ENCODE measurements around the gene F11R. TPM values are rescaled to one million over a fixed set of nuclear protein-coding genes. Genes with fewer than 3 reads are reported as not detected.
"Not testable (repeated sequence)": the region's sequence is repeated elsewhere in the genome, so short reads cannot be mapped to it uniquely, and the experiment has no call there.

F11R gene
- total RNA-seq, 1 experiment from 2014 or later, result 17.4 TPM

- no peak for DNase-seq (ENCODE audit: low read depth)
- in situ Hi-C loops (cut with HindIII; ENCODE audit: low pct_unique_long_range_greater_than_20kb, low sequenced_read_pairs), result no loop called here
These were observed 70.3 kb downstream of the F11R start for GRCh38 chr1:160950657-160951056.

GRCh38 chr1:160949881-160950280 lies 71.1 kb downstream of the F11R start:
- in situ Hi-C loops (cut with HindIII; ENCODE audit: low pct_unique_long_range_greater_than_20kb, low sequenced_read_pairs), result no loop called here
- no peak for DNase-seq (ENCODE audit: low read depth)

- peak; percentile 20 for DNase-seq (ENCODE audit: low read depth)
- in situ Hi-C loops (cut with HindIII; ENCODE audit: low pct_unique_long_range_greater_than_20kb, low sequenced_read_pairs), result not testable (repeated sequence)
These were observed 71.6 kb downstream of the F11R start for GRCh38 chr1:160949216-160949880.

- in situ Hi-C loops (cut with HindIII; ENCODE audit: low pct_unique_long_range_greater_than_20kb, low sequenced_read_pairs), result not testable (repeated sequence)
These were observed 73.7 kb downstream of the F11R start for GRCh38 chr1:160947174-160947759.

GRCh38 chr1:160945881-160946280 lies 75.1 kb downstream of the F11R start:
- in situ Hi-C loops (cut with HindIII; ENCODE audit: low pct_unique_long_range_greater_than_20kb, low sequenced_read_pairs); DNase-seq (ENCODE audit: low read depth): not testable (repeated sequence)

More at GRCh38 chr1:160947174-160947759, 73.7 kb downstream of the F11R start:
- not testable (repeated sequence) for DNase-seq (ENCODE audit: low read depth)

Other genes starting within 250 kb of the F11R start
- gene LY9, start 225.0 kb downstream of the F11R start, total RNA-seq (2014; rRNA removed; shearing (Covaris generic); ENCODE audit: low replicate concordance), result not detected in 2 replicates
- not detected in 2 replicates for gene CD244, start 158.3 kb downstream of the F11R start, total RNA-seq (2014; rRNA removed; shearing (Covaris generic); ENCODE audit: low replicate concordance)
- gene ITLN1, start 136.0 kb downstream of the F11R start, total RNA-seq (2014; rRNA removed; shearing (Covaris generic); ENCODE audit: low replicate concordance), result not detected in 2 replicates
- gene ITLN2, start 66.3 kb downstream of the F11R start, total RNA-seq (2014; rRNA removed; shearing (Covaris generic); ENCODE audit: low replicate concordance), result not detected in 2 replicates
- 53.5 and 67.6 TPM in 2 replicates for gene TSTD1, start 17.8 kb upstream of the F11R start, total RNA-seq (2014; rRNA removed; shearing (Covaris generic); ENCODE audit: low replicate concordance)
- 55.3 and 65.1 TPM in 2 replicates for gene USF1, start 24.8 kb upstream of the F11R start, total RNA-seq (2014; rRNA removed; shearing (Covaris generic); ENCODE audit: low replicate concordance)
- not detected in 2 replicates for gene ARHGAP30, start 48.7 kb upstream of the F11R start, total RNA-seq (2014; rRNA removed; shearing (Covaris generic); ENCODE audit: low replicate concordance)
- gene NECTIN4, start 68.4 kb upstream of the F11R start, total RNA-seq (2014; rRNA removed; shearing (Covaris generic); ENCODE audit: low replicate concordance), result 0.29 and 0.88 TPM in 2 replicates
- gene KLHDC9, start 77.2 kb upstream of the F11R start, total RNA-seq (2014; rRNA removed; shearing (Covaris generic); ENCODE audit: low replicate concordance), result 3.7 and 23.8 TPM in 2 replicates
- gene PFDN2, start 96.9 kb upstream of the F11R start, total RNA-seq (2014; rRNA removed; shearing (Covaris generic); ENCODE audit: low replicate concordance), result 23.4 and 34.3 TPM in 2 replicates
- gene NIT1, start 97.0 kb upstream of the F11R start, total RNA-seq (2014; rRNA removed; shearing (Covaris generic); ENCODE audit: low replicate concordance), result 32.0 and 38.2 TPM in 2 replicates
- 17.4 and 39.5 TPM in 2 replicates for gene DEDD, start 111.5 kb upstream of the F11R start, total RNA-seq (2014; rRNA removed; shearing (Covaris generic); ENCODE audit: low replicate concordance)
- gene UFC1, start 132.8 kb upstream of the F11R start, total RNA-seq (2014; rRNA removed; shearing (Covaris generic); ENCODE audit: low replicate concordance), result 189 and 204 TPM in 2 replicates
- gene USP21, start 138.3 kb upstream of the F11R start, total RNA-seq (2014; rRNA removed; shearing (Covaris generic); ENCODE audit: low replicate concordance), result 3.3 and 7.0 TPM in 2 replicates
- gene PPOX, start 145.3 kb upstream of the F11R start, total RNA-seq (2014; rRNA removed; shearing (Covaris generic); ENCODE audit: low replicate concordance), result 35.7 and 37.8 TPM in 2 replicates
- 24.0 and 29.0 TPM in 2 replicates for gene B4GALT3, start 156.4 kb upstream of the F11R start, total RNA-seq (2014; rRNA removed; shearing (Covaris generic); ENCODE audit: low replicate concordance)
- gene ADAMTS4, start 177.9 kb upstream of the F11R start, total RNA-seq (2014; rRNA removed; shearing (Covaris generic); ENCODE audit: low replicate concordance), result not detected in 2 replicates
- 108 and 118 TPM in 2 replicates for gene NDUFS2, start 181.2 kb upstream of the F11R start, total RNA-seq (2014; rRNA removed; shearing (Covaris generic); ENCODE audit: low replicate concordance)
- gene FCER1G, start 194.1 kb upstream of the F11R start, total RNA-seq (2014; rRNA removed; shearing (Covaris generic); ENCODE audit: low replicate concordance), result not detected in 2 replicates
- gene APOA2, start 202.5 kb upstream of the F11R start, total RNA-seq (2014; rRNA removed; shearing (Covaris generic); ENCODE audit: low replicate concordance), result not detected in 2 replicates
- 7.2 and 9.2 TPM in 2 replicates for gene TOMM40L, start 204.9 kb upstream of the F11R start, total RNA-seq (2014; rRNA removed; shearing (Covaris generic); ENCODE audit: low replicate concordance)
- not detected in 2 replicates for gene NR1I3, start 217.1 kb upstream of the F11R start, total RNA-seq (2014; rRNA removed; shearing (Covaris generic); ENCODE audit: low replicate concordance)
- not detected in 2 replicates for gene PCP4L1, start 237.6 kb upstream of the F11R start, total RNA-seq (2014; rRNA removed; shearing (Covaris generic); ENCODE audit: low replicate concordance)

All from Caki2 (cell line).